Smooth muscle cell (in vitro differentiated cells): Measurements from ENCODE around the gene TTLL11. TPM values are rescaled to one million over a fixed set of nuclear protein-coding genes. Genes with fewer than 3 reads are reported as not detected.

Source experiments
- DNase-seq: peaks from one replicate; lab custom pipeline; 2025; ENCODE audit not compliant: unreplicated experiment; lab: John Stamatoyannopoulos, UW
- H2AFZ ChIP-seq: fragments of 200-600 bp; sonication (generic); 2 replicates; pipeline ENCODE4 v1.6.0; 2016; ENCODE audit warnings: antibody characterized with exemption, low read depth, mild to moderate bottlenecking
- H3F3A ChIP-seq: fragments of 200-600 bp; sonication (generic); 2 replicates; pipeline ENCODE4 v1.6.0; 2017; ENCODE audit warnings: antibody characterized with exemption, low read depth
- H3K27ac ChIP-seq: fragments of 200-600 bp; sonication (generic); 2 replicates; pipeline ENCODE4 v1.5.1; 2016; ENCODE audit warnings: low read depth, mild to moderate bottlenecking
- H3K27me3 ChIP-seq: fragments of 200-600 bp; sonication (generic); 2 replicates; pipeline ENCODE4 v1.6.1; 2016; ENCODE audit warnings: low read depth, mild to moderate bottlenecking
- H3K36me3 ChIP-seq: fragments of 200-600 bp; sonication (generic); 2 replicates; pipeline ENCODE4 v1.5.1; 2016; ENCODE audit warnings: low read depth
- H3K4me1 ChIP-seq: fragments of 200-600 bp; sonication (generic); 2 replicates; pipeline ENCODE4 v1.5.1; 2016; ENCODE audit warnings: low read depth
- H3K4me2 ChIP-seq: fragments of 200-600 bp; sonication (generic); 2 replicates; pipeline ENCODE4 v1.6.0; 2016; ENCODE audit warnings: mild to moderate bottlenecking
- H3K4me3 ChIP-seq: fragments of 200-600 bp; sonication (generic); 2 replicates; pipeline ENCODE4 v1.5.1; 2016; ENCODE audit warnings: mild to moderate bottlenecking
- H3K79me2 ChIP-seq: fragments of 200-600 bp; sonication (generic); 2 replicates; pipeline ENCODE4 v1.6.0; 2016; ENCODE audit warnings: low read depth, mild to moderate bottlenecking
- H3K9ac ChIP-seq: fragments of 200-600 bp; sonication (generic); 2 replicates; pipeline ENCODE4 v1.6.0; 2016; ENCODE audit warnings: low read depth
- H3K9me3 ChIP-seq: fragments of 200-600 bp; sonication (generic); replicated peaks from 2 replicates; pipeline ENCODE4 v1.5.1; 2016; ENCODE audit warnings: low read depth
- H4K20me1 ChIP-seq: fragments of 200-600 bp; sonication (generic); 2 replicates; pipeline ENCODE4 v1.6.0; 2016; ENCODE audit warnings: low read depth
- WGBS: methylation state at CpG from one replicate; pipeline ENCODE4 v1.1.7; 2016; ENCODE audit warnings: low lambda C conversion rate; 5-methylcytosine and 5-hydroxymethylcytosine counted together
- polyA plus RNA-seq: library from polyadenylated mRNA; unstranded; fragments of >200 nt; fragmentation: Nextera tagmentation; extraction: Ambion mirVana; gene quantifications from 2 replicates; pipeline ENCODE4 v1.2.1, GENCODE V29; 2016
- total RNA-seq: library from RNA; depleted of rRNA; stranded (reverse); fragments of >200 nt; gene quantifications from 2 replicates; pipeline ENCODE4 v1.2.3, GENCODE V29; 2014
- TF ChIP-seq, protein P1 (sequence below): fragments of 200-600 bp; sonication (generic); IDR thresholded peaks from 2 replicates; pipeline ENCODE4 v1.5.1; 2017; ENCODE audit warnings: borderline replicate concordance, mild to moderate bottlenecking, antibody characterized with exemption; ENCODE audit not compliant: insufficient read depth, poor library complexity, severe bottlenecking

The TTLL11 gene
- total and polyA plus RNA-seq, 2 experiments from 2014 or later, result 2.6 to 3.7 TPM

DNA sequence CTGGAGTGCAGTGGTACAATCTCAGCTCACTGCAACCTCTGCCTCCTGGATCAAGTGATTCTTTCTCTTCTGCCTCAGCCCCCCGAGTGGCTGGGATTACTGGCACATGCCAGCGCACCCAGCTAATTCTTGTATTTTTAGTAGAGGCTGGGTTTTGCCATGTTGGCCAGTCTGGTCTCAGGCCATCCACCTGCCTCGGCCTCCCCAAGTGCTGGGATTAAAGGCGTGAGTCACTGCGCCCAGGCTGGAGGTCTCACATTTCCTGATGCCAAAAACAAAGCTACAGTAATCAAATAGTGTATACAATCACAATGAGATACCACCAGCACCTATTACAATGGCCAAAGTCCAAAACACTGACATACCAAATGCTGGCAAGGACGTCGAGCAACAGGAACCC, 51.1 kb downstream of the TTLL11 start:
- Histone ChIP-seq H3K9me3 (no peaks in the 10 kb centered on the region), H3K27ac (no peak overlapping the region), H2AFZ (no peak overlapping the region), H3K9ac (no peak overlapping the region), H3K36me3 (no peaks in the 10 kb centered on the region), H3K4me2 (no peak overlapping the region), H3K79me2 (no peaks in the 10 kb centered on the region), H3K4me3 (no peak overlapping the region), H3F3A (no peaks in the 10 kb centered on the region), H3K4me1 (no peaks in the 10 kb centered on the region), H3K27me3 (no peaks in the 10 kb centered on the region), H4K20me1 (no peaks in the 10 kb centered on the region)
- TF ChIP-seq, protein P1, sequence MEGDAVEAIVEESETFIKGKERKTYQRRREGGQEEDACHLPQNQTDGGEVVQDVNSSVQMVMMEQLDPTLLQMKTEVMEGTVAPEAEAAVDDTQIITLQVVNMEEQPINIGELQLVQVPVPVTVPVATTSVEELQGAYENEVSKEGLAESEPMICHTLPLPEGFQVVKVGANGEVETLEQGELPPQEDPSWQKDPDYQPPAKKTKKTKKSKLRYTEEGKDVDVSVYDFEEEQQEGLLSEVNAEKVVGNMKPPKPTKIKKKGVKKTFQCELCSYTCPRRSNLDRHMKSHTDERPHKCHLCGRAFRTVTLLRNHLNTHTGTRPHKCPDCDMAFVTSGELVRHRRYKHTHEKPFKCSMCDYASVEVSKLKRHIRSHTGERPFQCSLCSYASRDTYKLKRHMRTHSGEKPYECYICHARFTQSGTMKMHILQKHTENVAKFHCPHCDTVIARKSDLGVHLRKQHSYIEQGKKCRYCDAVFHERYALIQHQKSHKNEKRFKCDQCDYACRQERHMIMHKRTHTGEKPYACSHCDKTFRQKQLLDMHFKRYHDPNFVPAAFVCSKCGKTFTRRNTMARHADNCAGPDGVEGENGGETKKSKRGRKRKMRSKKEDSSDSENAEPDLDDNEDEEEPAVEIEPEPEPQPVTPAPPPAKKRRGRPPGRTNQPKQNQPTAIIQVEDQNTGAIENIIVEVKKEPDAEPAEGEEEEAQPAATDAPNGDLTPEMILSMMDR, result no peak
- DNase-seq, result no peak
- WGBS, result 91% methylated on average over 7 of the region's 7 CpGs

DNA sequence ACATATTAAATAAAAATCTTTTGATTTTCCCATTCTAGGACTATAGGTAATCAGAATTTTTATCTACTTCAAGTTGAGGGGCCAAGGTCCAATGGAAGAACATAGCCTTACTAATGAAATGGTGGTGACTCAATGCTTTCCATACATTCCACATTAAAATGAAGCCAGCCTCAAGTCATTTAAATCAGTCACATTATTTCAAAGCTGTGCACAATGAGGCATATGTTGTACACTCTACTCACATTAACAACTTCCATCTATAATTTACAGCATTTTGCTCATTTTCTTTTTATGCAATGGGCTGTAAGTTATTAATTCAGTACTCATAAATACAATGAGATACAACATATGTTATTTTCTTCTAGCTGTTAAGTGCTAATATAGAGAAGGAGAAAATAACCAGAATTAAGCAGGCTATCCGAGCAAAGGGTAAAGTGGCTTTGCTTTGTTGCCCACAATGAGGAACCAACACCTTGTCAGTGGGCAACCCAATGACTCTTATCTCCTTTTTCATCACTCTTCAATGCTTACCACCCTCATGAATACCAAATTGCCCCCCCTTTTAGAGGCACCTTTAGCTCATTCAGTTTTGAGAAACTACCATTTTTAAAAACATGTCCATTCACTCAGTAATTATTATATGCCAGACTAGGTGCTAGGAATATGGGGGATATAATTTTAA, 52.4 kb downstream of the TTLL11 start:
- no peaks in the 10 kb centered on the region for H3K36me3 ChIP-seq
- no peaks in the 10 kb centered on the region for H3K4me1 ChIP-seq
- no peaks in the 10 kb centered on the region for H3K9me3 ChIP-seq
- H2AFZ ChIP-seq, result no peak overlapping the region
- DNase-seq, result no peak
- 95% methylated on average over 1 of the region's 1 CpG for WGBS
- no peak overlapping the region for H3K9ac ChIP-seq
- H4K20me1 ChIP-seq, result no peaks in the 10 kb centered on the region
- no peak overlapping the region for H3K4me2 ChIP-seq
- H3F3A ChIP-seq, result no peaks in the 10 kb centered on the region
- no peak overlapping the region for H3K4me3 ChIP-seq
- H3K27ac ChIP-seq, result no peak overlapping the region
- H3K79me2 ChIP-seq, result no peaks in the 10 kb centered on the region
- TF ChIP-seq, protein P1, result no peak
- H3K27me3 ChIP-seq, result no peaks in the 10 kb centered on the region

DNA sequence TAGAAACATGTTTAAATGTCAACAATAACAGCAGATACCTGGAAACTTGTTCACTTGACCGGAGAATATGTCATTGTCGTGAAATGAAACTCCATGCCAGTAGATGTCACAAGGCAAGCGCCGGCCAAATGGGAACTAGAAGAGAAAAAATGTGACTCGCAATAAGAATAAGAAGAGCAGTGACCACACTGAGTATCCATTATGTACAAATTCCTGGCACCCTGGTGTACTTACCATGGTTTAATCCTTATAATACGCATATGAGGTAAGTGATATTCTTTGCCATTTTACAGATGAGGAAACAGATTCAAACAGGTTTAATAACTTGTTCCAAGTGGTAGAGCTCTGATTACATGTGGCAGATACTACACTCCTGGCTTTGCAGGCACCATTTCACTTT, 53.9 kb downstream of the TTLL11 start:
- no peaks in the 10 kb centered on the region for H3K27me3 ChIP-seq
- H3K9ac ChIP-seq, result no peak overlapping the region
- TF ChIP-seq, protein P1, result no peak
- no peaks in the 10 kb centered on the region for H3K9me3 ChIP-seq
- H2AFZ ChIP-seq, result no peak overlapping the region
- H3K27ac ChIP-seq, result no peak overlapping the region
- no peaks in the 10 kb centered on the region for H3K36me3 ChIP-seq
- no peaks in the 10 kb centered on the region for H4K20me1 ChIP-seq
- H3K4me2 ChIP-seq, result no peak overlapping the region
- H3K4me3 ChIP-seq, result no peak overlapping the region
- WGBS, result 96% methylated on average over 6 of the region's 6 CpGs
- H3F3A ChIP-seq, result no peaks in the 10 kb centered on the region
- DNase-seq, result no peak
- no peaks in the 10 kb centered on the region for H3K79me2 ChIP-seq
- H3K4me1 ChIP-seq, result no peaks in the 10 kb centered on the region

DNA sequence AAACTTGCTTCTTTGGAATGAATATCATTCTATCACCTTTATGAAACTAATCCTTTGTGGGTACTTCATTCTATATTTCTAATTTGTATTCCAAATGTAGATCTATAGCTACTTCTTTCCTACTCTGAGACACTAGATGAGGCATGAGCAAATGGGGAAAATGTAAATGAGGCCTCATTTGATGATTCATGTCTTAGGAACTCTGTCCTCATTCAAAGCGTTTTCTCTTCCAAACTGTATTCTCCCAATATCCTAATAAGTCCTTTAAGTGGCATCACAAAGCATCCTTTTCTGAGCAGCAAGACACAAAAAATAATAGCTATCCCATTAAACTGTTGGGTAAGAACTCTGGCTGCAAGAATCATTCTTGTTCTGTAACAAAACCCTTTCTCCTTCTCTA, 56.1 kb downstream of the TTLL11 start:
- no peak for DNase-seq
- H3K4me3 ChIP-seq, result no peak overlapping the region
- H3K9ac ChIP-seq, result no peak overlapping the region
- H2AFZ ChIP-seq, result no peak overlapping the region
- no peaks in the 10 kb centered on the region for H3K9me3 ChIP-seq
- H3K27ac ChIP-seq, result no peak overlapping the region
- no peaks in the 10 kb centered on the region for H4K20me1 ChIP-seq
- no peaks in the 10 kb centered on the region for H3F3A ChIP-seq
- H3K36me3 ChIP-seq, result no peaks in the 10 kb centered on the region
- H3K27me3 ChIP-seq, result no peaks in the 10 kb centered on the region
- 5% methylated on average over 1 of the region's 1 CpG for WGBS
- TF ChIP-seq, protein P1, result no peak
- H3K4me1 ChIP-seq, result no peaks in the 10 kb centered on the region
- no peaks in the 10 kb centered on the region for H3K79me2 ChIP-seq
- H3K4me2 ChIP-seq, result peak overlapping the region; percentile 36
